ENCODE measurements around the gene ANKS1B. TPM values are rescaled to one million over a fixed set of nuclear protein-coding genes. Genes with fewer than 3 reads are reported as not detected.

The ANKS1B gene
- total RNA-seq, 4 donors from 2014 or later: 34.5 to 81.9 (median 71.1) TPM

DNA sequence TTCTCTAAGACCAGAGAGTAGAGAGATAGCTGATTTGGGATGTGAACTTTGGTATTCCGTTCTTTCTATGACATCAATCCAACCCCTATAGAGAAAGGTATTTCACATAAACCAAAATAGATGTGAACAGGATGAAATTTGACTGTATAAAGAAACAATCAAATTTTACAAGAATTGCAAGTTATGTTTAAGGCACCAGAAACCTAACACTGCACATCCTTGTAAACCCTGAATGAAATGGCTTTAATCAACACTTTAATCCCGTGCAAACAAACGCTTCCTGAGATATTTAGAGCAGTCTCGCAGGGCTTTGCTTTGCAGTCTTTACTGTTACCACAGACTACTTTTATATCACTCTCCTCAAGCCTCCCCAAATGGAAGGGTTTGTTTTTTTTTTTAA, 1214.5 kb downstream of the ANKS1B start:
- Histone ChIP-seq H3K4me3 (replicated peaks in 1 of 3) (no peak overlapping the region), H3K9me3 (no peaks in the 10 kb centered on the region), H3K27me3 (no peaks in the 10 kb centered on the region), H3K36me3 (no peaks in the 10 kb centered on the region), H3K27ac (no peak overlapping the region), H3K4me1 (no peaks in the 10 kb centered on the region)
- no peak for DNase-seq
- intact Hi-C loops (cut with DNase I): no loop called here
- WGBS, 2 donors: 83% methylated on average over 4 of the region's 4 CpGs
- TF ChIP-seq POLR2A (IDR thresholded peaks at IDR 0.05): no peak
- TF ChIP-seq, protein P1, sequence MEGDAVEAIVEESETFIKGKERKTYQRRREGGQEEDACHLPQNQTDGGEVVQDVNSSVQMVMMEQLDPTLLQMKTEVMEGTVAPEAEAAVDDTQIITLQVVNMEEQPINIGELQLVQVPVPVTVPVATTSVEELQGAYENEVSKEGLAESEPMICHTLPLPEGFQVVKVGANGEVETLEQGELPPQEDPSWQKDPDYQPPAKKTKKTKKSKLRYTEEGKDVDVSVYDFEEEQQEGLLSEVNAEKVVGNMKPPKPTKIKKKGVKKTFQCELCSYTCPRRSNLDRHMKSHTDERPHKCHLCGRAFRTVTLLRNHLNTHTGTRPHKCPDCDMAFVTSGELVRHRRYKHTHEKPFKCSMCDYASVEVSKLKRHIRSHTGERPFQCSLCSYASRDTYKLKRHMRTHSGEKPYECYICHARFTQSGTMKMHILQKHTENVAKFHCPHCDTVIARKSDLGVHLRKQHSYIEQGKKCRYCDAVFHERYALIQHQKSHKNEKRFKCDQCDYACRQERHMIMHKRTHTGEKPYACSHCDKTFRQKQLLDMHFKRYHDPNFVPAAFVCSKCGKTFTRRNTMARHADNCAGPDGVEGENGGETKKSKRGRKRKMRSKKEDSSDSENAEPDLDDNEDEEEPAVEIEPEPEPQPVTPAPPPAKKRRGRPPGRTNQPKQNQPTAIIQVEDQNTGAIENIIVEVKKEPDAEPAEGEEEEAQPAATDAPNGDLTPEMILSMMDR (IDR thresholded peaks at IDR 0.05): no peak

DNA sequence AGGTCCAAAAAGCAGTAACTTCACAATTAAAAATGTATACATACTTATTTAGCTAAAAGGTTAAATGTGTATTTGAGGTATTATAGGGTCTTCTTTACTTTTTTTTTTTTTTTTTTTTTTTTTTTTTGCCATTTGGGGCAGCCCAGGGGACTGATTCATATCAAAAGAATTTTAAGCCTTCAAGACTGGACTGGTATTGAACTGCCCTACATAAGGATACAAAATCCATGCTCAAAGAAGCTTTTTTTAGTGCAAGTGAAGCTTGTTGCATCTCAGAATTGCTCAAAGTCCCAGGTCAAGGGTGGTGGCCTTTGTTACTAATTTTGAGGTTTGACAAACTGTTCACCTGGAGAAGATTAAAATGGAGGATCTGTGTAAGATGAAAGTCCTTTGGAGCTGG, 1215.7 kb downstream of the ANKS1B start:
- Histone ChIP-seq H3K36me3 (no peaks in the 10 kb centered on the region), H3K27ac (no peak overlapping the region), H3K4me3 (replicated peaks in 1 of 3) (no peak overlapping the region), H3K4me1 (no peaks in the 10 kb centered on the region), H3K9me3 (no peaks in the 10 kb centered on the region), H3K27me3 (no peaks in the 10 kb centered on the region)
- intact Hi-C loops (cut with DNase I): no loop called here
- no peak for TF ChIP-seq POLR2A (IDR thresholded peaks at IDR 0.05)
- TF ChIP-seq, protein P1 (IDR thresholded peaks at IDR 0.05): no peak
- DNase-seq: no peak

DNA sequence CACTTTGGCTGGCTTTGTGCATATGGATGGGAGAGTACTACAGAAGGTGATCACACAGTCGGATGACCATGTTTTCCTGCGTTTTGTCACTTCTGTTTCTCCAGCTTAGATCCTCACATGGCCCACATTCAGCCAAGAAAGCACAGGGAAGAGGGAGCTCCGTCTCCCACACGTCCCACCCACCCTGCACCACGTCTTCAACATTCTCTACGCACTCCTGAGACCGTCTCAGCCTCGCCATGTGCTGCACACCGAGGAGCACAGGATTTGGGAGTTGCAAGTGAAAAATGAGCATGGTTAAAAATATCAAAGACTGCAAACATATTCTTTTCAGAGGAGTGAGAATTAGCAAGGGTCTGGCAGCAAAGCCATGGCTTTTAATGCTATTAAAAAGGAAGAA, 1217.5 kb downstream of the ANKS1B start:
- H3K27me3 ChIP-seq: no peaks in the 10 kb centered on the region
- WGBS, 2 donors: 87 to 89% methylated on average over 9 of the region's 9 CpGs
- DNase-seq: no peak
- H3K4me3 ChIP-seq (replicated peaks in 1 of 3): no peak overlapping the region
- H3K4me1 ChIP-seq: no peaks in the 10 kb centered on the region
- H3K9me3 ChIP-seq: no peaks in the 10 kb centered on the region
- intact Hi-C loops (cut with DNase I): no loop called here
- H3K36me3 ChIP-seq: no peaks in the 10 kb centered on the region
- no peak overlapping the region for H3K27ac ChIP-seq
- TF ChIP-seq, protein P1 (IDR thresholded peaks at IDR 0.05): no peak
- no peak for TF ChIP-seq POLR2A (IDR thresholded peaks at IDR 0.05)

DNA sequence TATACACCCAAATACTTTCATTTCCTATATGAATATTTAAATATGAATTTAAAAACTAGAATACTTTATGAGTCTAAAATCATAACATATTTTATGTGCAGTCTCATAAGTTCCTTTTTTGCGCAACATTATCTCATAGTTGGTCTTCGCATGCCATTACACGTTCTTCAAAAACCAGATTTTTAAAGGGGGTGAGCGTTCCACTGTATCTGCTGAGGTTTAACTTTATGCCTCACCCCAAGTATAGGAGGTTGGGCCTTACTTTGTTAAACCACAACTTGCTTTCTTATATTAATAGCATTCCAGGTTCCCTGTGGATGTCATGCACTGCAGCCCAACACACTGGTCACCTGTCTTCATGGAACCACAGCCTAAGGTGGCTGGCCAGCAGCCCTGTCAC, 1221.1 kb downstream of the ANKS1B start:
- Histone ChIP-seq H3K36me3 (no peaks in the 10 kb centered on the region), H3K4me3 (replicated peaks in 1 of 3) (no peak overlapping the region), H3K4me1 (no peaks in the 10 kb centered on the region), H3K27ac (no peak overlapping the region), H3K27me3 (no peaks in the 10 kb centered on the region), H3K9me3 (no peaks in the 10 kb centered on the region)
- TF ChIP-seq POLR2A (IDR thresholded peaks at IDR 0.05): no peak
- TF ChIP-seq, protein P1 (IDR thresholded peaks at IDR 0.05): no peak
- 94 to 96% methylated on average over 4 of the region's 4 CpGs for WGBS, 2 donors
- intact Hi-C loops (cut with DNase I): no loop called here
- no peak for DNase-seq

DNA sequence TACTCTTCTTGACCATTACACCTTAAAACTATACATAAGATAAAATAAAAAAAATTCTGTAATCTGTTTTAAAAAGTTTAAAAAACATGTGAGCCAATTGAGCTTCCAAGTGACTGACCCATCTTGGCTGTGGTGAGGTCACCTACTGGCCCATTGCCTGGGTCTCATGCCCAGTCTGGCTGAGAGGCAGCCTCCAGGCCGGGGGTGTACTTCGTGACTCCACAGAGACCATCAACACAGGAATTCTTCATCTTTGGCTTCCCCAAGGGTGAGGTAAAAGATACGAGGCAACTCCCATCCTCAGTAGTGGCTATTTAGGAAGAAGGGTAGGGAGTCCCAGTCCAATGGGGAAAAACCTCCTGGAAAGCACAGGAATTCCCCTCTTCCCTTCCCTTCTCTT, 1226.4 kb downstream of the ANKS1B start:
- Histone ChIP-seq H3K27me3 (no peaks in the 10 kb centered on the region), H3K36me3 (no peaks in the 10 kb centered on the region), H3K4me1 (no peaks in the 10 kb centered on the region), H3K4me3 (replicated peaks in 1 of 3) (no peak overlapping the region), H3K27ac (no peak overlapping the region), H3K9me3 (no peaks in the 10 kb centered on the region)
- intact Hi-C loops (cut with DNase I): no loop called here
- 68 to 75% methylated on average over 3 of the region's 3 CpGs for WGBS, 2 donors
- TF ChIP-seq, protein P1 (IDR thresholded peaks at IDR 0.05): no peak
- TF ChIP-seq POLR2A (IDR thresholded peaks at IDR 0.05): no peak
- no peak for DNase-seq

Measured in thyroid gland (tissue), 4 donors.